ENCODE results near the gene FABP1.
A peak's percentile ranks its signal among the peaks of the same experiment; 100 is the strongest.

FABP1 gene

GRCh38 chr2:88113069-88113468, 14.8 kb downstream of the FABP1 start:
- Histone ChIP-seq H3K9ac (no peak overlapping the region), H3K79me2 (ENCODE audit: insufficient read depth, low read depth) (no peaks in the 10 kb centered on the region), H3K27ac (no peak overlapping the region), H3K4me3 (IDR thresholded peaks at IDR 0.05; ENCODE audit: insufficient read depth, low read depth, low read length) (no peak overlapping the region), H3K27me3 (ENCODE audit: insufficient read depth, low read depth) (no peaks in the 10 kb centered on the region), H3K4me2 (no peak overlapping the region), H4K20me1 (ENCODE audit: insufficient read depth) (no peaks in the 10 kb centered on the region), H3K36me3 (ENCODE audit: insufficient read depth) (no peaks in the 10 kb centered on the region), H3K4me1 (ENCODE audit: low read depth, poor library complexity, severe bottlenecking) (peaks cover 47% of the 10 kb centered on the region), H2AFZ (ENCODE audit: low read depth) (no peak overlapping the region)
- no peak for TF ChIP-seq CTCF (conservative IDR thresholded peaks at IDR 0.05; ENCODE audit: low read depth, low read length)

- Histone ChIP-seq H3K79me2 (ENCODE audit: insufficient read depth, low read depth) (no peaks in the 10 kb centered on the region), H3K4me2 (peak overlapping the region; percentile 89), H4K20me1 (ENCODE audit: insufficient read depth) (no peaks in the 10 kb centered on the region), H3K9ac (no peak overlapping the region), H3K4me1 (ENCODE audit: low read depth, poor library complexity, severe bottlenecking) (peaks cover 47% of the 10 kb centered on the region), H3K4me3 (IDR thresholded peaks at IDR 0.05; ENCODE audit: insufficient read depth, low read depth, low read length) (peak overlapping the region; percentile 62), H3K27ac (peak overlapping the region; percentile 80), H3K27me3 (ENCODE audit: insufficient read depth, low read depth) (no peaks in the 10 kb centered on the region), H3K36me3 (ENCODE audit: insufficient read depth) (no peaks in the 10 kb centered on the region), H2AFZ (ENCODE audit: low read depth) (no peak overlapping the region)
- TF ChIP-seq CTCF (conservative IDR thresholded peaks at IDR 0.05; ENCODE audit: low read depth, low read length), result no peak
Measured at GRCh38 chr2:88110830-88111229, 17.0 kb downstream of the FABP1 start.

- Histone ChIP-seq H3K36me3 (ENCODE audit: insufficient read depth) (no peaks in the 10 kb centered on the region), H3K79me2 (ENCODE audit: insufficient read depth, low read depth) (no peaks in the 10 kb centered on the region), H3K9ac (no peak overlapping the region), H3K4me1 (ENCODE audit: low read depth, poor library complexity, severe bottlenecking) (peaks cover 47% of the 10 kb centered on the region), H3K4me3 (IDR thresholded peaks at IDR 0.05; ENCODE audit: insufficient read depth, low read depth, low read length) (no peak overlapping the region), H2AFZ (ENCODE audit: low read depth) (no peak overlapping the region), H3K27ac (no peak overlapping the region), H3K27me3 (ENCODE audit: insufficient read depth, low read depth) (no peaks in the 10 kb centered on the region), H4K20me1 (ENCODE audit: insufficient read depth) (no peaks in the 10 kb centered on the region), H3K4me2 (no peak overlapping the region)
- TF ChIP-seq CTCF (conservative IDR thresholded peaks at IDR 0.05; ENCODE audit: low read depth, low read length), result no peak
Measured at GRCh38 chr2:88108796-88109195, 19.1 kb downstream of the FABP1 start.

- Histone ChIP-seq H4K20me1 (ENCODE audit: insufficient read depth) (no peaks in the 10 kb centered on the region), H3K4me1 (ENCODE audit: low read depth, poor library complexity, severe bottlenecking) (no peaks in the 10 kb centered on the region), H3K36me3 (ENCODE audit: insufficient read depth) (no peaks in the 10 kb centered on the region), H3K9ac (no peak overlapping the region), H3K4me2 (no peak overlapping the region), H3K79me2 (ENCODE audit: insufficient read depth, low read depth) (no peaks in the 10 kb centered on the region), H3K27me3 (ENCODE audit: insufficient read depth, low read depth) (no peaks in the 10 kb centered on the region), H3K27ac (no peak overlapping the region), H3K4me3 (IDR thresholded peaks at IDR 0.05; ENCODE audit: insufficient read depth, low read depth, low read length) (no peak overlapping the region), H2AFZ (ENCODE audit: low read depth) (no peak overlapping the region)
- TF ChIP-seq CTCF (conservative IDR thresholded peaks at IDR 0.05; ENCODE audit: low read depth, low read length), result no peak
Measured at GRCh38 chr2:88100489-88100858, 27.4 kb downstream of the FABP1 start.

Data from KMS-11 (cell line).